GM18502 (cell line): Measurements from ENCODE around the gene ADIRF.

Experiments
- ATAC-seq: cut with Tn5 transposase; IDR thresholded peaks from one replicate; pipeline ENCODE4 v1.9.1; 2021; ENCODE audit warnings: mild to moderate bottlenecking; ENCODE audit not compliant: unreplicated experiment, poor library complexity

The ADIRF gene

GRCh38 chr10:86959737-86960002, 8.6 kb upstream of the ADIRF start:
- ATAC-seq: no peak

DNA sequence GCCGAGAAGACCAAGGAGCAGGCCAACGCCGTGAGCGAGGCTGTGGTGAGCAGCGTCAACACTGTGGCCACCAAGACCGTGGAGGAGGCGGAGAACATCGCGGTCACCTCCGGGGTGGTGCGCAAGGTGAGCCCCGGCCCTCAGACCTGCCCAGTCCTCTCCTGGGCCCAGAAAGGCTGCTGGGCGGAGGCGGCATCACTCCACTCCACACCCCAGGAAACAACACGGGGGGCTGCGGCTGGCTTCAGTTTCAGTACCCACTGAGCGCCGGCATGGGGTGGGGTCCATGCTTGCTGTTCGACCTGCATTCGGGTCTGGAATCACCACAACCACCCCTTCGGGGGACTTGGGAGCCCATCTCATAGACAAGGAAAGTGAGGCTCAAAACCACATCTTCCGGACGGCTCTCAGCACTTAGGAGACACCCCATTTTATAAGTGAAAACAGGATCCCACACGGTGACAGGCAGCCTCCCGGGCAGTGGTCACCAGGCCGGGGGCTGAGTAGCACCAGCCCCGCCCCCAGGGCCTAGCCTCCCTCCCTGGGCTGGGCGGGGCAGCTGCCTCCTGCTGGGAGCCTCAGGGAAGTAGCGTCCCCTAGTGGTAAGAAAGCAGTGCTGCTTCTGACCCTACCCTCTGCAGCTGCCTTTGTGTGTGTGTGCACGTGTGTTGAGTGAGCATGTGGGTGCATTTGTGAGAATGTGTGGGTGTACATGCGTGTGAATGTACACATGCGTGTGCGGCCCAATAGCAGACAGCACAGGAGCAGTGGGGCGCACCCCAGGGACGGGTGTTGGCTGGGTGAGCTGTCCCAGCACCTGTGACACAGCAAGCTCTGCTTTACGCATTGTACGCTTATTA, 8.0 kb upstream of the ADIRF start:
- peak; percentile 81 for ATAC-seq

GRCh38 chr10:86960863-86961434, 7.3 kb upstream of the ADIRF start:
- no peak for ATAC-seq

DNA sequence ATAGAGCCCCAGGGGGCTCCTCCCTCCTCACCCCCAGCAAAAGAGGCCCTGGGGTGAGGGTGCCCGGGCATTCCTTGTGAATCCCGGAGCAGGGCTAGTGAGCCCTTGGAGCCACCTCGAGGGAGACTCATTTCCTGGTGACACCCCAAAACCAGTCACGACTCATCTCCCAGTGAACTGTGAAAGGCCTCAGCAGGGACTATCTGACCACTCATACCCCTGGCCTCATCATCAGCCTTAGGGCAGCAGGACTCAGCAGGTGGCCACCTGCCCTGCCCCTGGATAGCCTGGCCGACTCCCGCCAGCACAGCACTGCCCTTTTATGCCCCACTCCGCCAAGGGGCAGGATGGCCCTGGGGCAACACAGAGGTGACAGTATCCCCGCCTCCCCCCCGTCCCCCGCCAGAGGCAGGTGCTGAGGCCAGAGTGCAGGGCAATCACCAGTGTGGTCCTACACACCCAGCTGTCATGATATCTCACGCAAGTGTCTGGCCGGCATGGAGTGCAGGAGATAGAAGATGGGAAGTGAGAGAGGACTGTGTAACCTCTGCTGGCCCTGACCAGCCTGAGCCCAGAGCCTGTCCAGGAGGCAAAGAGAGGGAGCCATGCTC, 6.7 kb upstream of the ADIRF start:
- no peak for ATAC-seq

GRCh38 chr10:86962136-86962980, 5.9 kb upstream of the ADIRF start:
- ATAC-seq: no peak

DNA sequence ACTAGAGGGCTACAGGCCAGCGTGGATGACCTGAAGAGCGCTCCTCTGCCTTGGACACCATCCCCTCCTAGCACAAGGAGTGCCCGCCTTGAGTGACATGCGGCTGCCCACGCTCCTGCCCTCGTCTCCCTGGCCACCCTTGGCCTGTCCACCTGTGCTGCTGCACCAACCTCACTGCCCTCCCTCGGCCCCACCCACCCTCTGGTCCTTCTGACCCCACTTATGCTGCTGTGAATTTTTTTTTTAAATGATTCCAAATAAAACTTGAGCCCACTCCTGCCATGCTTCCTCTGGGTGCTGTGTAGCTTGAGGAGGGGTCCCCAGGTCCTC, 5.3 kb upstream of the ADIRF start:
- ATAC-seq: no peak

- no peak for ATAC-seq
Observed at GRCh38 chr10:86963341-86963919, 4.9 kb upstream of the ADIRF start.

GRCh38 chr10:86964061-86964846, 4.0 kb upstream of the ADIRF start:
- no peak for ATAC-seq

DNA sequence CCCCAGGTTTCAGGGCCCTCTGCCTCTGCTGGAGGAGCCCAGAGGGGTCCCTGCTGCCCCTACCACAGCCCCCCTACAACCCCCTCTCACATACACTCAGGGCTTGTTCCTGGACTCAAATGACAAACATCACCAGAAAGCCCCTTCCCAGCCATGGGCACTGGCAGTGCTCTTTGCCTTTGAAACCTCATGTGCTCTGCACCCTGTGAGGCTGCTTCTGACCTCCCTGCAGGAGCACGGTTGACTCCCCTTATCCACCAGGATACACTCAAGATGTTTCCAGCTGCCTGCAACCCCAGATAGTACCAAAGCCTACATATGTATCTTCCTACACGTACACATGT, 3.5 kb upstream of the ADIRF start:
- no peak for ATAC-seq

DNA sequence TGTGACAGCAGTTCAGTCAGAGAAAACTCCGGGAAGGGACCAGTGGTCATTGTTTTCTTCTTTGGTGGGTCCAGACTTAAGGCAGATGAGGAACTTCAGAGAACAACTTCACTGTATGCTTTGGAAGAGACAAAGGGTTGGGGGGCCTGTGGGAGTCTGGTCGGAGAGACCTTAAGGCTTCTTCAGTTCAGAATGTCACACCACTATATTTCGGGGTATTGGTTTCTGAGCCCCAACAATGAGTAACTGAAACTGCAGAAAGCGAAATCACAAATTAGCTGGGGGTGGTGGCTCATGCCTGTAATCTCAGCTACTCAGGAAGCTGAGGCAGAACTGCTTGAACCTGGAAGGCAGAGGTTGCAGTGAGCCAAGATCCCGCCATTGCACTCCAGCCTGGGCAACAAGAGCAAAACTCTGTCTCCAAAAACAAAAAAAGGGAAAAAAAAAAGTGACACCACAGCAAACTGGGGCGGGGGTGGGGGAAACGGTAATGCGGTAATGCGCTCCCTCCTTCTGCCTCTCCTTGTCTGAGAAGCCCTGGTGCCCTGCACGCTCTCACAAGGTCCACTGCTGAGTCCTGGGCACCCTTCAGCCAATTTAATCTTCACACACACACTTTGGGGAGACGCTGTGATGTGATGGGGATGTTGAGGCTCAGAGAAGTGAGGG, 2.2 kb upstream of the ADIRF start:
- peak; percentile 43 for ATAC-seq

DNA sequence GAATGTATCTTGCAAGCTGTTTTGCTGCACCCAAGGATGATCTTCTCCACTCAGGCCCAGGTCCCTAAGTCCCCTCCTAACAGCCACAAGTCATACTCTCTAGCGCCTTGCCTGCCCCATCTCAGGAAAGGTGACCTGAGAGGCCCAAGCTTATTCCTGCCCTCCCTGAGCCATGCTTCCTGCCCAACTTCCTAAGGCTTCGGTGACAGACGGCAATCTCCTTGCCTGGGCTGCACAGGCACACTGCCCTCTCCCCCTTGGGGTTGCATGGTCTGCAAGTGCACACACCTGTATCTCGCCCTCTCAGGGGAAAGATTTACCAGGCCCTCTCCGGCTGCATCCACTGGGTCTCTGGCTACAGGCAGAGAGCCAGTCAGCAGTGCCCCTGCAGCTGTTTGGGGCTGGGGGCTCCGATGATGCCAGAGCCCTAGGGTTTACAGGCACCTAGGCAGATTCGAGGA, 771 bp upstream of the ADIRF start:
- ATAC-seq: no peak

DNA sequence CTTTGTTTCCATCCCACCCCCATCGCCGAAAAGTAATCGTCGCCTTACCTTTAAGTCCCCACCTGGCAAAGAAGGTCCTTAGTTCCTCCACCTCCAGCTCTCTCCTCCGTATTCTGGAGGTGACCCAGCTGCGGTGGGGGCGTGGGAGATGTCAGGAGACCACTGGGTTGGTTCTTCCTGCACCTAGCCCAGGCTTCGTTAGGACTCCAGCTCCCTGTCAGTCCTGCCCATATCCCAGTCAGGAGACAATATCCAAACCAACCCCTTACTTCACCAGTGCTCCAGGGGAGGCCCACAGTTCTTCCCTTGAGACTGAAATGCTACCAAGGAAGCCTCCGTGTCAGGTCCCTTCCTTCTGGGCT, 693 bp downstream of the ADIRF start:
- ATAC-seq: no peak

GRCh38 chr10:86969421-86970041, 1.2 kb downstream of the ADIRF start:
- ATAC-seq: no peak

- no peak for ATAC-seq
Observed at GRCh38 chr10:86970162-86970981, 2.1 kb downstream of the ADIRF start.

DNA sequence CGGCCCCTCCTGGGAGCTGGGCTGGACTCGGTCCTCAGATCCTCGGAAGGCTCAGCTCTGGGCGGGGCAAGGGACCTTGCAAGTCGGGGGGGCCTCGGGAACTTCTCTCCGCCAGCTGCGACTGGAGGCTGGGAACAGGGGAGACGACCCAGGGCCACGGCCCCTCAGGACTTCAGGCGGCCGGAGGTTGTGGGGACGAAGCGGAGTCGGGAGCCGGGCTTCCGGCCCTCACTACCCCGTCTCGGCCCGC, 2.6 kb downstream of the ADIRF start:
- ATAC-seq: no peak

- peak; percentile 80 for ATAC-seq
Observed at GRCh38 chr10:86971232-86971991, 3.1 kb downstream of the ADIRF start.

- ATAC-seq: no peak
Observed at GRCh38 chr10:86972613-86973380, 4.5 kb downstream of the ADIRF start.
